ENCODE data around the gene TRAK1. TPM values are rescaled to one million over a fixed set of nuclear protein-coding genes. Genes with fewer than 3 reads are reported as not detected.

The TRAK1 gene
- total and polyA plus RNA-seq, 2 of the 4 experiments (the other 2 are of a cell fraction), result 25.6 to 28.1 TPM

GRCh38 chr3:42115946-42116345 lies 24.8 kb downstream of the TRAK1 start:
- no peak overlapping the region for H4K5ac ChIP-seq (ENCODE audit: low read depth, low read length)
- no peak overlapping the region for H2BK120ac ChIP-seq (ENCODE audit: low read depth, low read length)
- no peak overlapping the region for H2BK5ac ChIP-seq (ENCODE audit: low read depth, low read length, poor library complexity, severe bottlenecking)
- intact Hi-C loops (cut with micrococcal nuclease), result loop anchor here (2.0 to 5.0 kb wide), 3 partner anchors 75 to 326 kb away; no protein-coding TSS in a partner anchor
- H3K14ac ChIP-seq (replicated peaks; ENCODE audit: low read depth, low read length), result no peak overlapping the region
- in situ Hi-C loops (cut with MboI; ENCODE audit: low sequenced_read_pairs), result loop anchor here (5.0 to 25.0 kb wide), 2 partner anchors 76 to 321 kb away; no protein-coding TSS in a partner anchor
- H3K23ac ChIP-seq (ENCODE audit: low read depth, low read length), result no peak overlapping the region
- no TSS peak for BruUV-seq (replicated peaks)
- H2AFZ ChIP-seq (replicated peaks; ENCODE audit: low read length, poor library complexity), result no peak overlapping the region
- DNase-seq (no peak), ATAC-seq (ENCODE audit: low read depth) (no peak)
- WGBS, 2 experiments (ENCODE audit: extremely low coverage in 2 of 2, insufficient read length in 1 of 2), result 100% methylated on average over 7 of the region's 9 CpGs; no CpG with 5 or more reads in 1 of the 2 experiments
- no peak overlapping the region for H3K9ac ChIP-seq (ENCODE audit: low read depth, low read length)
- no peak overlapping the region for H4K8ac ChIP-seq (ENCODE audit: low read depth in 2 of 2, low read length in 2 of 2)
- peaks cover 19% of the 10 kb centered on the region for H4K20me1 ChIP-seq (ENCODE audit: insufficient read depth, low read length)
- no peak overlapping the region for H3K56ac ChIP-seq (ENCODE audit: extremely low read depth, insufficient read depth, low read length)
- H3K36me3 ChIP-seq (ENCODE audit: control insufficient read depth, insufficient read depth, low read length), result no peaks in the 10 kb centered on the region
- H3K4me1 ChIP-seq (ENCODE audit: control insufficient read depth, insufficient read depth, low read length), result peaks cover 9% of the 10 kb centered on the region
- H3K9me3 ChIP-seq (ENCODE audit: control insufficient read depth, insufficient read depth, low read length), result no peaks in the 10 kb centered on the region
- dilution Hi-C loops (cut with HindIII; ENCODE audit: low sequenced_read_pairs, unreplicated experiment), result no loop called here
- H3K18ac ChIP-seq (ENCODE audit: low read depth, low read length), result no peak overlapping the region
- no peak overlapping the region for H2AK5ac ChIP-seq (ENCODE audit: low read depth, low read length)
- H3K27ac ChIP-seq (ENCODE audit: insufficient read depth, low read length), result no peak overlapping the region
- H3K4me2 ChIP-seq (ENCODE audit: low read depth, low read length), result no peak overlapping the region
- peaks cover 11% of the 10 kb centered on the region; the same call in 1 of the 2 replicates for H3K9me1 ChIP-seq (ENCODE audit: insufficient read depth, low read length)
- H4K91ac ChIP-seq (ENCODE audit: insufficient read depth, low read depth, low read length), result no peak overlapping the region
- no peak overlapping the region for H2AK9ac ChIP-seq (replicated peaks; ENCODE audit: low read depth, low read length, poor library complexity)
- no peak overlapping the region for H3K4ac ChIP-seq (ENCODE audit: low read depth, low read length)
- CTCF ChIA-PET, result interaction anchor here (1.5 kb wide), 1 partner anchor 75 kb away, joined by 3 read pairs; no protein-coding TSS in a partner anchor
- H2BK15ac ChIP-seq (ENCODE audit: low read depth, low read length), result no peak overlapping the region
- no peak for TF ChIP-seq CHD1 (IDR thresholded peaks at IDR 0.05; ENCODE audit: low read depth, low read length)
- no peak for TF ChIP-seq POLR2A (IDR thresholded peaks at IDR 0.05; ENCODE audit: low read depth, low read length)
- TF ChIP-seq MXI1 (IDR thresholded peaks at IDR 0.05; ENCODE audit: borderline replicate concordance, low read depth, low read length), result no peak
- TF ChIP-seq RCOR1 (IDR thresholded peaks at IDR 0.05; ENCODE audit: insufficient replicate concordance, low read length), result no peak
- no peak for TF ChIP-seq CEBPB (IDR thresholded peaks at IDR 0.05; ENCODE audit: low read depth, low read length)
- no peak for TF ChIP-seq RAD21 (IDR thresholded peaks at IDR 0.05; ENCODE audit: low read length)
- no peak for TF ChIP-seq RFX5 (IDR thresholded peaks at IDR 0.05; ENCODE audit: low read depth, low read length)
- no peak for TF ChIP-seq ELK1 (IDR thresholded peaks at IDR 0.05; ENCODE audit: borderline replicate concordance, low read depth, low read length)
- TF ChIP-seq BHLHE40 (IDR thresholded peaks at IDR 0.05; ENCODE audit: low read depth, low read length), result no peak
- TF ChIP-seq SMC3 (IDR thresholded peaks at IDR 0.05; ENCODE audit: low read depth, low read length), result no peak
- no peak for TF ChIP-seq MAFK (IDR thresholded peaks at IDR 0.05; ENCODE audit: low read depth, low read length)
- TF ChIP-seq NFE2L2 (IDR thresholded peaks at IDR 0.05; ENCODE audit: low read depth, low read length), result no peak
- no peak for TF ChIP-seq CTCF (conservative IDR thresholded peaks at IDR 0.05; ENCODE audit: low read depth, low read length)
- no peak for TF ChIP-seq USF2 (IDR thresholded peaks at IDR 0.05; ENCODE audit: low read depth, low read length)
- TF ChIP-seq MAZ (IDR thresholded peaks at IDR 0.05; ENCODE audit: borderline replicate concordance, low read depth, low read length), result no peak
- TF ChIP-seq FOS (IDR thresholded peaks at IDR 0.05; ENCODE audit: low read depth, low read length), result no peak
- H3K4me3 ChIP-seq (ENCODE audit: insufficient read depth, low read depth, low read length), result no peak overlapping the region
- POLR2A ChIA-PET (ENCODE audit: unreplicated experiment), result no interaction called here
- no peak overlapping the region for H2BK20ac ChIP-seq (ENCODE audit: low read depth, low read length)
- peaks cover 7 to 32% of the 10 kb centered on the region in 2 experiments; a peak in 3 of 4 replicates for H3K79me1 ChIP-seq (ENCODE audit: low read depth in 1 of 2, low read length in 2 of 2)
- no peaks in the 10 kb centered on the region for H3K27me3 ChIP-seq (ENCODE audit: control insufficient read depth, insufficient read depth, low read length)
